ENCODE results near the gene BTRC. TPM values are rescaled to one million over a fixed set of nuclear protein-coding genes. Genes with fewer than 3 reads are reported as not detected.
A peak's percentile ranks its signal among the peaks of the same experiment; 100 is the strongest.

The BTRC gene
- total and polyA plus RNA-seq, 7 donors, result 2.4 to 32.6 (median 9.4) TPM

- Histone ChIP-seq H3K4me3 (no peak overlapping the region), H3K27ac (no peak overlapping the region), H3K36me3 (peaks cover 0 to 4% (median 0%) of the 10 kb centered on the region in 4 donors), H3K4me1 (peaks cover 0 to 9% (median 0%) of the 10 kb centered on the region in 4 donors), H3K27me3 (no peaks in the 10 kb centered on the region), H3K9me3 (no peaks in the 10 kb centered on the region)
- TF ChIP-seq POLR2A (IDR thresholded peaks at IDR 0.05) (no peak), POLR2AphosphoS5 (IDR thresholded peaks at IDR 0.05) (no peak), CTCF (IDR thresholded peaks at IDR 0.05) (no peak), EP300 (IDR thresholded peaks at IDR 0.05) (no peak)
- intact Hi-C loops (cut with DNase I), result no loop called here
- WGBS, 2 donors, result 66 to 91% methylated on average over 7 of the region's 7 CpGs
- DNase-seq, result no peak
Observed at GRCh38 chr10:101375076-101375475, 21.1 kb downstream of the BTRC start.

- 35 to 63% methylated on average over 5 of the region's 5 CpGs for WGBS, 2 donors
- DNase-seq, result no peak
Observed at GRCh38 chr10:101379663-101380352, 25.8 kb downstream of the BTRC start.

DNA sequence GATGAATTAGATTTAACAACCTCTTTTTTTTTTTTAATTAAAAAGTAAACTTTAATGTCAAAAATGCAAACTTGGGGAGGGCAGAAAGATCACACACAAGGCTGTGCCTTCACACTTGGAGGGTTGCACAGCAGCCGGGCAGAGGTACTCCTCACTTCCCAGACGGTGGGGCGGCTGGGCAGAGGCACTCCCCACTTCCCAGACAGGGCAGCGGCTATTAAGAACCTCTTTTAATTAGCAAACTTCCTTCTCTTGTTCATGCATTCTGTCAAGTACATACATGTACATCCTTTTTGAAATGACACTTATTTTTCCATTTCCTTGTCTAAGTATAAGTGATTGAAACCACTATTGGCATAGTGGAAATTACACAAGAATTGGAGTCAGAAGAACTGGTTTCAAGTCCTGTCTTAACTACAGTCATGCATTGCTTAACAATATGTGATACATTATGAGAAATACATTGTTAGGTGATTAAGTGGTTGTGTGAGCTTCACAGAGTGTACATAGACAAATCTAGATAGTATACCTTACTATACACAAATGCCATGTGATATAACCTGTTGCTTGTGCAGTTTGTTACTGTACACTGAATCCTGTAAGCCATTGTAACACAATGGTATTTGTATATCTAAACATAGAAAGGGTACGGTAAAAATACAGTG, 26.5 kb downstream of the BTRC start:
- no peak overlapping the region for H3K27ac ChIP-seq

More at GRCh38 chr10:101379663-101380352, 25.8 kb downstream of the BTRC start:
- peaks cover 0 to 16% (median 0%) of the 10 kb centered on the region in 4 donors for H3K4me1 ChIP-seq
- no peak overlapping the region for H3K4me3 ChIP-seq
- H3K27ac ChIP-seq, result no peak overlapping the region
- no peaks in the 10 kb centered on the region for H3K27me3 ChIP-seq
- no peaks in the 10 kb centered on the region for H3K9me3 ChIP-seq
- intact Hi-C loops (cut with DNase I), result no loop called here
- peaks cover 0 to 4% (median 0%) of the 10 kb centered on the region in 4 donors for H3K36me3 ChIP-seq
- no peak for TF ChIP-seq CTCF (IDR thresholded peaks at IDR 0.05)
- TF ChIP-seq POLR2A (IDR thresholded peaks at IDR 0.05), result no peak
- TF ChIP-seq EP300 (IDR thresholded peaks at IDR 0.05), result no peak
- TF ChIP-seq POLR2AphosphoS5 (IDR thresholded peaks at IDR 0.05), result no peak

DNA sequence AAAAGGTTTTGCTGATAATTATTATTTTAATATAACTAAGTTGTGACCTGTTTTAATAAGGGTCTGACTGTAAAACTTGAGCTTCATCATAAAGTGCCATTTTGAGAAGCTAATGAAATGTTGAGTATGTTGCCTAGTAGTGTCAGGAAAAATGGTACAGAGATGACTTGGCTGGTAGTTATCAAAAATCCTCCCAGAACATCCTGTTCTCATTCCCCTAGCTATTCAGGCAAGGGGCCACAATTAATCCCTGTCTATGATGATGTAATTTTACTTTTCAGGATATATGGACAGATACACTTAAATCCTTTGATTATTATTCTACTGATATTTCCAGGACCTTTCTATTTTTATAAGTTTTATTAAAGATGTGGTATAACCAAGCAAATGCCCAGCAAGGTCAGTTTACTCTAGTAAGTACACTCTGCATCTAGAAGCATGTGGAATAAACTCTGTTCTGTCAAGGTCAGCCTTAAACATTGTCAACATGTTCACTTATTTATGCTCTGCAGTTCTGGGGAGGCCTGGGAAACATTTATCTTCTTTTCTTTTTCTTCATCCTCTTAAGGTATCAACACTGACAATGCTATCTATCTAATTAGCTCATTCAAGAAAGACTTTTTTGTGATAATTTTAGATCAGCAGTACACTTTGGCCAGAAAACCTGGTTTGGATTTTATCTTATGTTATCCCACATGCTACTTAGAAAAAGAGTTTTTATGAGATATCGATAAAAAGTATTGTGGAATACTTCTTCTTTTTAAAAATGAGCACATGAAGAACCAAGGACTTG, 32.1 kb downstream of the BTRC start:
- DNase-seq, result no peak
- 94 to 98% methylated on average over 1 of the region's 1 CpG for WGBS, 2 donors
- Histone ChIP-seq H3K27me3 (no peaks in the 10 kb centered on the region), H3K9me3 (no peaks in the 10 kb centered on the region), H3K36me3 (no peaks in the 10 kb centered on the region), H3K27ac (peak overlapping the region in 1 of 4 donors; percentile 19), H3K4me1 (peaks cover 0 to 18% (median 12%) of the 10 kb centered on the region in 4 donors), H3K4me3 (no peak overlapping the region)
- intact Hi-C loops (cut with DNase I), result no loop called here
- TF ChIP-seq POLR2A (IDR thresholded peaks at IDR 0.05) (no peak), POLR2AphosphoS5 (IDR thresholded peaks at IDR 0.05) (peak in 1 of 4 donors; percentile 55)

More for the DNA sequence above, 26.5 kb downstream of the BTRC start:
- TF ChIP-seq CTCF (IDR thresholded peaks at IDR 0.05) (no peak), POLR2AphosphoS5 (IDR thresholded peaks at IDR 0.05) (no peak), POLR2A (IDR thresholded peaks at IDR 0.05) (no peak), EP300 (IDR thresholded peaks at IDR 0.05) (no peak)
- no peak for DNase-seq
- H3K4me1 ChIP-seq, result peaks cover 0 to 16% (median under 1%) of the 10 kb centered on the region in 4 donors
- H3K9me3 ChIP-seq, result no peaks in the 10 kb centered on the region
- H3K4me3 ChIP-seq, result no peak overlapping the region
- H3K36me3 ChIP-seq, result peaks cover 0 to 2% (median 0%) of the 10 kb centered on the region in 4 donors
- WGBS, 2 donors, result 85 to 87% methylated on average over 5 of the region's 5 CpGs
- intact Hi-C loops (cut with DNase I), result no loop called here
- no peaks in the 10 kb centered on the region for H3K27me3 ChIP-seq

Data from sigmoid colon (tissue), 7 donors.